Neural cell (in vitro differentiated cells): ENCODE measurements around the gene CFAP61.

Source experiments
- EZH2 ChIP-seq: fragments of 200-600, 300-800 bp; shearing (Covaris generic), sonication (generic); IDR thresholded peaks from 2 replicates; pipeline ENCODE4 v1.6.1; 2014; ENCODE audit warnings: antibody characterized with exemption, low read length, borderline replicate concordance, mild to moderate bottlenecking; ENCODE audit not compliant: insufficient read depth, poor library complexity, severe bottlenecking
- MXI1 ChIP-seq: fragments of 450-650 bp; conservative IDR thresholded peaks from 2 replicates; pipeline ENCODE4 v1.6.1; 2014; ENCODE audit warnings: antibody characterized with exemption, mild to moderate bottlenecking; ENCODE audit not compliant: poor library complexity, severe bottlenecking
- POLR2AphosphoS5 ChIP-seq: IDR thresholded peaks from 2 replicates; pipeline ENCODE4 v1.6.1; 2012
- SMC3 ChIP-seq: fragments of 450-650 bp; conservative IDR thresholded peaks from 2 replicates; pipeline ENCODE4 v1.6.1; 2014; ENCODE audit warnings: antibody characterized with exemption, mild to moderate bottlenecking, moderate library complexity; ENCODE audit not compliant: poor library complexity
- TF ChIP-seq, protein P1 (sequence below): fragments of 450-650 bp; IDR thresholded peaks from 2 replicates; pipeline ENCODE4 v1.5.1; 2014; ENCODE audit warnings: antibody characterized with exemption, mild to moderate bottlenecking, moderate library complexity; ENCODE audit not compliant: poor library complexity, severe bottlenecking

DNA sequence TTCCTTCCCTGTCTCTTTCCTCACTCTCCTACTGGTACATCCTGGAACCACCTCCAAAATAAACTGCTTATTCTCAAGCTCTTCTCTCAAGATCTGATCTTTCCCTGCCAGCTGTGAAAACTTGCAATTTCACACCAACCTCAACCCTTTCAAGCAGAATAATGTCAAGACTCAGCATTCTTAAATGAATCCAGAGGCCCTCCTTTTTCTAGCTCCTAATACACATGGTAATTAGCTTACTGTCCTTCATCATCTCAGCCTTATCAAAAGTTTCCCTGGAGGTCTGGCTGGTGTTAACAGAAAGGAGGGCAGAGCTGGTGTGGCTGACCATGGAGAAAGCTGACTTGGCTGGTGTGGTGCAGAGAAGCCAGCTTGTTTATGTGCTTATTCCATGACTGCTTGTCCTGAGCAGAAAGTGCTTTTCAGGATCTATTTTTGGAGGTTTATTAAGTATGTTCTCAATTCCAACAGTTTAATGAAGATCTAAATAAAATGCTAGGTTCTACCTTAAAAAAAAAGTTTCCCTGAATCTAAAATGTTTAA, 50.5 kb downstream of the CFAP61 start:
- TF ChIP-seq, protein P1, sequence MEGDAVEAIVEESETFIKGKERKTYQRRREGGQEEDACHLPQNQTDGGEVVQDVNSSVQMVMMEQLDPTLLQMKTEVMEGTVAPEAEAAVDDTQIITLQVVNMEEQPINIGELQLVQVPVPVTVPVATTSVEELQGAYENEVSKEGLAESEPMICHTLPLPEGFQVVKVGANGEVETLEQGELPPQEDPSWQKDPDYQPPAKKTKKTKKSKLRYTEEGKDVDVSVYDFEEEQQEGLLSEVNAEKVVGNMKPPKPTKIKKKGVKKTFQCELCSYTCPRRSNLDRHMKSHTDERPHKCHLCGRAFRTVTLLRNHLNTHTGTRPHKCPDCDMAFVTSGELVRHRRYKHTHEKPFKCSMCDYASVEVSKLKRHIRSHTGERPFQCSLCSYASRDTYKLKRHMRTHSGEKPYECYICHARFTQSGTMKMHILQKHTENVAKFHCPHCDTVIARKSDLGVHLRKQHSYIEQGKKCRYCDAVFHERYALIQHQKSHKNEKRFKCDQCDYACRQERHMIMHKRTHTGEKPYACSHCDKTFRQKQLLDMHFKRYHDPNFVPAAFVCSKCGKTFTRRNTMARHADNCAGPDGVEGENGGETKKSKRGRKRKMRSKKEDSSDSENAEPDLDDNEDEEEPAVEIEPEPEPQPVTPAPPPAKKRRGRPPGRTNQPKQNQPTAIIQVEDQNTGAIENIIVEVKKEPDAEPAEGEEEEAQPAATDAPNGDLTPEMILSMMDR: no peak
- TF ChIP-seq EZH2 (no peak), POLR2AphosphoS5 (no peak), MXI1 (no peak), SMC3 (no peak)
